Activated naive CD4-positive, alpha-beta T cell treated with anti-CD3 and anti-CD28 coated beads, Interleukin-2, amount 50 U/mL, for 72 hours (primary cell): Measurements from ENCODE around the gene PEAK3. TPM values are rescaled to one million over a fixed set of nuclear protein-coding genes. Genes with fewer than 3 reads are reported as not detected.

Experiments
- ATAC-seq, 2 donors: fragments of 150-1000 bp; cut with Tn5 transposase; 2 replicates each; pipeline ENCODE4 v1.10.0; 2021; ENCODE audit warnings: mild to moderate bottlenecking in 2 of 2, moderate library complexity in 2 of 2
- DNase-seq, 2 donors: peaks; one replicate each; pipeline ENCODE4 v3.0.0; 2021 to 2022; ENCODE audit warnings: low spot score in 2 of 2
- H3K27ac Mint-ChIP-seq, 2 donors: one replicate each; pipeline ENCODE4 v1.8.0; 2022; ENCODE audit warnings: mild to moderate bottlenecking in 2 of 2, mixed read lengths in 2 of 2
- H3K36me3 Mint-ChIP-seq, 2 donors: one replicate each; pipeline ENCODE4 v1.8.0; 2022; ENCODE audit warnings: mixed read lengths in 2 of 2
- H3K9me3 Mint-ChIP-seq, 2 donors: one replicate each; pipeline ENCODE4 v1.8.0; 2022; ENCODE audit warnings: mixed read lengths in 2 of 2
- total RNA-seq, 2 donors: library from RNA; stranded (reverse); gene quantifications; one replicate each; pipeline ENCODE4 v1.2.3, GENCODE V29; 2022

PEAK3 gene, protein sequence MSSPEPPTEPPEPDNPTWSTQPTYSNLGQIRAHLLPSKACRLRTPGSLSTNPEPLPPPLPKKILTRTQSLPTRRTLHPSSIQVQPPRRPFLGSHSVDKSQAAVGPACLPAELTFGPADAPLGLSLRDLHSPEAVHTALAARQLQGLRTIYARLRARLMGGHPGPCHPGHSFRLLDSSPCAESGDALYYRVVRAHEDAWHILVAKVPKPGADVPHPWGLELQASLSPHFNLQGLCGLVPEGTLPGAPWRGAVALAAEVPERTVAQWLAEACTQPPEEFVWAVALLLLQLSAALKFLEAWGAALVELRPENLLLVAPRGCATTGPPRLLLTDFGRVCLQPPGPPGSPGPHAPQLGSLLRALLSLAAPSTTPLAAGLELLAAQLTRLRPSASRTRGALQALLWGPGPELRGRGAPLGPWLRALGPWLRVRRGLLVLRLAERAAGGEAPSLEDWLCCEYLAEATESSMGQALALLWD
- total RNA-seq: not detected

- Mint-ChIP-seq H3K9me3 (no peaks in the 10 kb centered on the region), H3K27ac (peak within 1 kb of the TSS; percentile 22 to 39), H3K36me3 (no peaks in the 10 kb centered on the region)
- no peak for DNase-seq
- peak; percentile 18 to 69 for ATAC-seq
Observed at GRCh38 chr19:2282062-2282861, at the start of gene PEAK3. PEAK3 (minus strand) TSS chr19:2282175; CDS start chr19:2280931, 1,244 bp downstream.

DNA sequence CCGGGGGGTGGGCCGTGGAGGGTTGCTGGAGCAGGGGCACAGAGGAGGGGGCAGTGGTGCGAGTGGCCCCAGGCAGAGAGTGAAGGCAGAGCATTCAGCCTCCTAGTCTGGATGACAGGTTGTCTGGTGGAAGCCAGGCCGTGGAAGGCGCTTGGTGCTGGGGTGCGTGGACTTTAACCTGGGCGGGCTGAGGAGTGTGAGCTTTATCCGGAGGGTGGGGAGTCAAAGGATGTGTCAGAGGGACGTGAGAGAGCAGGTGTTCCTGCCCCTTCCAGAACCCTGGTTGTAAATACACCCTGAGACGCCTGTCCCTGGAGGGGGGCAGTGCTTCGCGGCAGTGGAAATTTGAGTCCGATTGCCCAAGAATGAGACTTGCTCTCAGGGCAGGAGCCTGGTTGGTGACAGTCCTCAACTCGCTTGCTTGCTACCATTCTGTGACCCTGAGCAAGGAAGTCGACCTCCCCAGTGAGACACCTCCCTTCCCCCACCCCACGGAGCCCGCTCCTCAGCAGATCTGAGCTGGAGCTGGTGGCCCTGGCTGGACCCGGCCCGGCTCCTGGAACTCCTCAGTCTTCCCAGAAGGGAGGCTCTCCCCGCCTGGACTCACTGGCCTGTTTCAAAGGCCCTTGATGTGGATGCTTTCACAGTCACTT lies 48.8 kb upstream of the PEAK3 start:
- H3K9me3 Mint-ChIP-seq: peaks cover 2 to 5% of the 10 kb centered on the region in 2 donors
- H3K27ac Mint-ChIP-seq: peak overlapping the region; percentile 20 to 90
- ATAC-seq (no peak), DNase-seq (no peak)
- H3K36me3 Mint-ChIP-seq: peaks cover 24 to 34% of the 10 kb centered on the region in 2 donors

DNA sequence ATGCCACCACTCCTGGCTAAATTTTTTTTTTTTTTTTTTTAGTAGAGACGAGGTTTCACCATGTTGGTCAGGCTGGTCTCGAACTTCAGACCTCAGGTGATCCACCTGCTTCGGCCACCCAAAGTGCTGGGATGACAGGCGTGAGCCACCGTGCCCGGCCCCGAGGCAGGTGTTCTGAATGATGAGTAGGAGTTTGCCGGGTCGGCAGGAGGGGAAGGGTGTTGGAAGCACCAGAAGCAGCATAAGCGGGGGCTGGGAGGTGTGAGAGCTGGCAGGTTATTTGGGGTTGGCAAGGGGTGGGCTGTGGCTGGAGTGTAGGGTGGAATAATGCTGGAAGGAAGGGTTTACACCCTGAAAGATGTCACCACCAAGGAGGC lies 48.3 kb upstream of the PEAK3 start:
- H3K27ac Mint-ChIP-seq: peak overlapping the region; percentile 20 to 90
- peaks cover 0 to under 1% of the 10 kb centered on the region in 2 donors for H3K9me3 Mint-ChIP-seq
- H3K36me3 Mint-ChIP-seq: peaks cover 27 to 34% of the 10 kb centered on the region in 2 donors
- ATAC-seq (no peak), DNase-seq (no peak)

GRCh38 chr19:2329501-2329916 lies 47.5 kb upstream of the PEAK3 start:
- H3K27ac Mint-ChIP-seq: peak overlapping the region; percentile 85 to 90
- H3K36me3 Mint-ChIP-seq: peaks cover 27 to 31% of the 10 kb centered on the region in 2 donors
- DNase-seq: no peak

GRCh38 chr19:2329149-2329478 lies 47.1 kb upstream of the PEAK3 start:
- Mint-ChIP-seq H3K36me3 (peaks cover 27 to 31% of the 10 kb centered on the region in 2 donors), H3K9me3 (no peaks in the 10 kb centered on the region), H3K27ac (peak overlapping the region; percentile 85 to 90)
- DNase-seq: no peak
- no peak for ATAC-seq

More at GRCh38 chr19:2329501-2329916, 47.5 kb upstream of the PEAK3 start:
- ATAC-seq: no peak
- no peaks in the 10 kb centered on the region for H3K9me3 Mint-ChIP-seq

GRCh38 chr19:2328401-2329148 lies 46.6 kb upstream of the PEAK3 start, which contains the start of the genes LSM7 and SPPL2B:
LSM7 (minus strand) TSS chr19:2328586; CDS start chr19:2328566, 20 bp downstream.
SPPL2B (plus strand) TSS chr19:2328684; CDS start chr19:2328710, 26 bp downstream.
- DNase-seq: peak; percentile 93
- peaks cover 27 to 31% of the 10 kb centered on the region in 2 donors for H3K36me3 Mint-ChIP-seq

GRCh38 chr19:2327773-2328400 lies 45.9 kb upstream of the PEAK3 start:
- H3K9me3 Mint-ChIP-seq: no peaks in the 10 kb centered on the region
- ATAC-seq: peak; percentile 80 to 89
- H3K36me3 Mint-ChIP-seq: peaks cover 27 to 31% of the 10 kb centered on the region in 2 donors
- peak overlapping the region; percentile 90 to 99 for H3K27ac Mint-ChIP-seq
- DNase-seq: peak; percentile 70 to 72

More at GRCh38 chr19:2328401-2329148, 46.6 kb upstream of the PEAK3 start, which contains the start of the genes LSM7 and SPPL2B:
- Mint-ChIP-seq H3K27ac (peak within 1 kb of the TSS; percentile 90 to 99), H3K9me3 (no peaks in the 10 kb centered on the region)
- peak; percentile 81 to 82 for ATAC-seq

GRCh38 chr19:2326699-2327360 lies 44.9 kb upstream of the PEAK3 start:
- no peaks in the 10 kb centered on the region for H3K9me3 Mint-ChIP-seq
- no peak for DNase-seq
- no peak for ATAC-seq
- peaks cover 27 to 31% of the 10 kb centered on the region in 2 donors for H3K36me3 Mint-ChIP-seq
- H3K27ac Mint-ChIP-seq: peak overlapping the region; percentile 90 to 99

GRCh38 chr19:2325281-2326046 lies 43.5 kb upstream of the PEAK3 start:
- no peak for DNase-seq
- Mint-ChIP-seq H3K9me3 (no peaks in the 10 kb centered on the region), H3K36me3 (peaks cover 27 to 31% of the 10 kb centered on the region in 2 donors), H3K27ac (peak overlapping the region in 1 of 2 donors; percentile 89)
- ATAC-seq: no peak

DNA sequence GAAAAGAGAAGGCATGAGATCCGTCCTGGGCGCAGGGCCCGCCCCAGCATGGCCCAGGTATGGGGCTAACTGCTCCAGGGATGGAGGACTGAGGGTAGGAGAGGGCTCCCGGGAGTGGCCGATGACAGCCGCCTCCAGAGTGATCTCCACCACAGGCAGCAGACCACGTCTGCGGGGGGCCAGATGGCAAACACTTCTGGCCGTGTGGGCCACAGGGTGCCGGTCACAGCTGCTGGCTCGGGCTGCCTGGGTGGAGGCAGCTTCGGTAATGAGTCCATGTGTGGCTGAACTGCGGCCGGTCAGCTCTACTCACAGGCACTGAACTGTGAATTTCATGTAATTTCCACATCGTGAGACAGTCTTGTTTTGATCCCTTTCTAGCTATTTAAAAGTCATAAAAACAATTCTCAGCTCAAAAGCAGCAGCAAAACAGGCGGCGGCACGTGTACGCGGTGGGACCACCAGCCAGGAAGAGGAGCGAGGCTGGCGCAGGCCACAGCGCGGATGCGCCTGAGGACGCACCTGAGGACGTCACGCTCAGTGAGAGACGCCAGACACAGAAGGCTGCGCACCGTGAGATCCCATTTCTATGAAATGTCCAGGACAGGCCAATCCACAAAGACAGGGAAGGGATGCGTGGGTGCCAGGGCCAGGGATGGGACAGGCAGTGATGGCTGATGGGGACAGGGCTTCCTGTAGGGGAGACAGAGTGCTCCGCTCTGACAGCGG lies 42.4 kb upstream of the PEAK3 start:
- no peak for DNase-seq
- Mint-ChIP-seq H3K9me3 (no peaks in the 10 kb centered on the region), H3K36me3 (peaks cover 23 to 27% of the 10 kb centered on the region in 2 donors), H3K27ac (peak overlapping the region in 1 of 2 donors; percentile 53)
- ATAC-seq: no peak

GRCh38 chr19:2323707-2324106 lies 41.7 kb upstream of the PEAK3 start:
- DNase-seq (no peak), ATAC-seq (no peak)
- Mint-ChIP-seq H3K9me3 (no peaks in the 10 kb centered on the region), H3K27ac (no peak overlapping the region), H3K36me3 (peaks cover 17 to 22% of the 10 kb centered on the region in 2 donors)

DNA sequence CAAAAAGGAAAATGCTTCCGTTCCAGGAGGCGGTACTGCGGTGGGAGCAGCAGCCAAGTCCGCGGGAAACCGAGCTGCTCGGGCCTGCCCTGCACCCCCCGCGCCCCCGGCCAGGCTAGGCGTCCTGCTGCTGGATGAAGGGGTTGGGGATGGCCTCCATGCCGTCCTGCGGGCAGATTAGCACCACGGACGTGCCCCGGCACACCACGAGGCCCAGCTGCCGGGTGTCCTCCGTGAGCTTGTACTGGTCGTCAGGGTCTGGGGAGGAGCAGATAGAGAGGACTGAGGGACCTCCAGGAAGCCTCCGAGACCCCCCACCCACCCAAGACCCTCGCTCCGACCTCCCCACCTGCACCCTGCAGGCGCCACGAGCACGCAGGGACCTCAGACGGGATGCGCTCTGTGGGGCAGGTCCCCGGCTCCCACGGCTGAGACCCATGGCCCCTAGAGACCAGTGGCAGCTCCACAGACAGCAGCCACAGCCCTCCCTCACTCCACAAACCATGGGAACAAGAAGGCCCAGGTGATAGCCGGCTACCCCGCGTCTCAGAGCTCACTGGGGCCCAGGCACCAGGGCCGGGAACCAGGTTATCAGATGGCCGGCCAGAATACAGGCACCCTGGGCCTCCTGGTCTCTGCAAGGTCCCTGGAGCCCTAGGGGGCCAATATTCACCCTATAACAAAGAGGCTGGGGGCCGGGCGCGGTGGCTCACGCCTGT lies 39.7 kb upstream of the PEAK3 start:
- Mint-ChIP-seq H3K9me3 (no peaks in the 10 kb centered on the region), H3K27ac (peak overlapping the region in 1 of 2 donors; percentile 79), H3K36me3 (peaks cover 4 to 9% of the 10 kb centered on the region in 2 donors)
- no peak for ATAC-seq
- DNase-seq: no peak

DNA sequence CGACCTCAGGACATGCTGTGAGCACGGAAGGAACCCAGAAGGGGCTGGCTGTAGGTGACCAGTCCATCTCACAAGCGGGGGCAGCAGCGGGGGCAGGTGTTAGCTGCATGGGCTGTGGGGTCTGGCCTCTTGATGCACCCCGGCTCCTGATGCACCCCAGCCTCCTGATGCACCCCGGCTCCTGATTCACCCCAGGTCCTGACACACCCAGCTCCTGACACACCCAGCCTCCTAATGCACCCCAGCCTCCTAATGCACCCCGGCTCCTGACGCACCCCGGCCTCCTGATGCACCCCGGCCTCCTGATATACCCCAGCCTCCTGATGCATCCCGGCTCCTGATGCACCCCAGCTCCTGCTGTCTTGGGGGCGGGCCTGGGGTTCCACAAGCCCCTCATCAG lies 39.0 kb upstream of the PEAK3 start:
- no peak overlapping the region for H3K27ac Mint-ChIP-seq
- ATAC-seq (no peak), DNase-seq (no peak)
- no peaks in the 10 kb centered on the region for H3K9me3 Mint-ChIP-seq
- H3K36me3 Mint-ChIP-seq: peaks cover 4 to 7% of the 10 kb centered on the region in 2 donors
